Measurements from ENCODE around the gene WNT9A. TPM values are rescaled to one million over a fixed set of nuclear protein-coding genes. Genes with fewer than 3 reads are reported as not detected.

The WNT9A gene
- total RNA-seq, 2 experiments from 2014 or later: not detected

DNA sequence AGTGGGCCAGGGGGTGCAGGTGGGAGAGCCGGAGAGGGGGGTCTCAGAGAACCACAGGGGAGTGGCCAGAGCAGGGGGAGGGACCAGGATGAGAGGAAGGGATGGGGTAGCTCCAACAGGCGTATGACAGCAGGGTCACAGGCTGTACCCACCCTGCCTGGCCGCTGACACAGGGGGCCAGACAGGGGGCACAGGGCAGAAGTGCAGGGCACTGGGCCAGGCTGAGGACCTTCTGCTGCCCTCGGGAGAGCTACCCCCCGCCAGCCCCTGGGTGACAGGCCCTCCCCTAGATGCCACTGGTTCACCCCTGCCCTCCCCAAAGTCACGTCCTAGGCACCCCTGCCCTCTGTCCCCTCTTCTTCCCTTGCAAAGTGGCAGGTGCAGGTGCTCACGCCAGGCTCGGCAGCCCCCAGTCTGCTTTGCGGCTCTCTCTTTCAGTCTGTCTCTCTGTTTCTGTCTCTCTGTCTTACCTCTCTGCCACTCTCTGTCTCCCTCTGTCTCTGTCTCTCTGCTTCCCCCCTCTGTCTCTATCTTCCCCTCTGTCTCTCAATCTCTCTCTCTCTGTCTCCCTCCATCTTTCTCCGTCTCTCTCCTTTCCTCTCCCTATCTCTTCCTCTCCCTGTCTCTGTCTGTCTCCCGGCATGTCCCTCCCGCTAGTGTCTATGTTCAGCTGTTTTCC lies 48.5 kb downstream of the WNT9A start:
- DNase-seq (ENCODE audit: low spot score): no peak
- H3K79me2 ChIP-seq (ENCODE audit: insufficient read depth, low read depth, low read length): no peaks in the 10 kb centered on the region
- POLR2A ChIA-PET: no interaction called here
- no TSS peak for BruUV-seq (replicated peaks)
- no peak overlapping the region for H3K4me2 ChIP-seq (ENCODE audit: low read length)
- H3K27ac ChIP-seq (ENCODE audit: low read depth, low read length, poor library complexity, severe bottlenecking): no peak overlapping the region
- intact Hi-C loops (cut with micrococcal nuclease; ENCODE audit: unreplicated experiment): no loop called here
- H4K20me1 ChIP-seq (ENCODE audit: insufficient read depth, low read length): no peaks in the 10 kb centered on the region
- H2AFZ ChIP-seq (ENCODE audit: low read length): no peak overlapping the region
- no peaks in the 10 kb centered on the region for H3K9me2 ChIP-seq (ENCODE audit: insufficient read depth, low read length)
- H3K36me3 ChIP-seq (ENCODE audit: insufficient read depth, low read length): no peaks in the 10 kb centered on the region
- no peaks in the 10 kb centered on the region for H3K4me1 ChIP-seq (ENCODE audit: insufficient read depth, low read length, poor library complexity, severe bottlenecking)
- no peaks in the 10 kb centered on the region for H3K9me3 ChIP-seq (ENCODE audit: low read length)
- TF ChIP-seq, protein P1, sequence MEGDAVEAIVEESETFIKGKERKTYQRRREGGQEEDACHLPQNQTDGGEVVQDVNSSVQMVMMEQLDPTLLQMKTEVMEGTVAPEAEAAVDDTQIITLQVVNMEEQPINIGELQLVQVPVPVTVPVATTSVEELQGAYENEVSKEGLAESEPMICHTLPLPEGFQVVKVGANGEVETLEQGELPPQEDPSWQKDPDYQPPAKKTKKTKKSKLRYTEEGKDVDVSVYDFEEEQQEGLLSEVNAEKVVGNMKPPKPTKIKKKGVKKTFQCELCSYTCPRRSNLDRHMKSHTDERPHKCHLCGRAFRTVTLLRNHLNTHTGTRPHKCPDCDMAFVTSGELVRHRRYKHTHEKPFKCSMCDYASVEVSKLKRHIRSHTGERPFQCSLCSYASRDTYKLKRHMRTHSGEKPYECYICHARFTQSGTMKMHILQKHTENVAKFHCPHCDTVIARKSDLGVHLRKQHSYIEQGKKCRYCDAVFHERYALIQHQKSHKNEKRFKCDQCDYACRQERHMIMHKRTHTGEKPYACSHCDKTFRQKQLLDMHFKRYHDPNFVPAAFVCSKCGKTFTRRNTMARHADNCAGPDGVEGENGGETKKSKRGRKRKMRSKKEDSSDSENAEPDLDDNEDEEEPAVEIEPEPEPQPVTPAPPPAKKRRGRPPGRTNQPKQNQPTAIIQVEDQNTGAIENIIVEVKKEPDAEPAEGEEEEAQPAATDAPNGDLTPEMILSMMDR (conservative IDR thresholded peaks at IDR 0.05; ENCODE audit: low read length): no peak
- TF ChIP-seq EZH2phosphoT487 (IDR thresholded peaks at IDR 0.05; ENCODE audit: borderline replicate concordance, low read depth, low read length): no peak
- CTCF ChIA-PET (ENCODE audit: unreplicated experiment): no interaction called here
- H3K4me3 ChIP-seq (ENCODE audit: low read depth, low read length, poor library complexity, severe bottlenecking): no peak overlapping the region

GRCh38 chr1:227898502-227899140 lies 49.1 kb downstream of the WNT9A start:
- TF ChIP-seq EZH2phosphoT487 (IDR thresholded peaks at IDR 0.05; ENCODE audit: borderline replicate concordance, low read depth, low read length): no peak
- TF ChIP-seq, protein P1 (conservative IDR thresholded peaks at IDR 0.05; ENCODE audit: low read length): no peak
- H3K4me1 ChIP-seq (ENCODE audit: insufficient read depth, low read length, poor library complexity, severe bottlenecking): no peaks in the 10 kb centered on the region
- ChIA-PET POLR2A (no interaction called here), CTCF (ENCODE audit: unreplicated experiment) (no interaction called here)
- no peak overlapping the region for H3K4me2 ChIP-seq (ENCODE audit: low read length)
- H3K4me3 ChIP-seq (ENCODE audit: low read depth, low read length, poor library complexity, severe bottlenecking): no peak overlapping the region
- H3K9me2 ChIP-seq (ENCODE audit: insufficient read depth, low read length): no peaks in the 10 kb centered on the region
- no peaks in the 10 kb centered on the region for H3K36me3 ChIP-seq (ENCODE audit: insufficient read depth, low read length)
- H3K79me2 ChIP-seq (ENCODE audit: insufficient read depth, low read depth, low read length): no peaks in the 10 kb centered on the region
- DNase-seq (ENCODE audit: low spot score): no peak
- H4K20me1 ChIP-seq (ENCODE audit: insufficient read depth, low read length): no peaks in the 10 kb centered on the region
- no TSS peak for BruUV-seq (replicated peaks)
- intact Hi-C loops (cut with micrococcal nuclease; ENCODE audit: unreplicated experiment): no loop called here
- H3K9me3 ChIP-seq (ENCODE audit: low read length): no peaks in the 10 kb centered on the region
- no peak overlapping the region for H3K27ac ChIP-seq (ENCODE audit: low read depth, low read length, poor library complexity, severe bottlenecking)
- H2AFZ ChIP-seq (ENCODE audit: low read length): no peak overlapping the region
